Measurements from ENCODE around the gene FOSB. TPM values are rescaled to one million over a fixed set of nuclear protein-coding genes. Genes with fewer than 3 reads are reported as not detected.
A peak's percentile ranks its signal among the peaks of the same experiment; 100 is the strongest.

Gene FOSB
- total RNA-seq, 1 experiment from 2014 or later: 1.7 TPM

DNA sequence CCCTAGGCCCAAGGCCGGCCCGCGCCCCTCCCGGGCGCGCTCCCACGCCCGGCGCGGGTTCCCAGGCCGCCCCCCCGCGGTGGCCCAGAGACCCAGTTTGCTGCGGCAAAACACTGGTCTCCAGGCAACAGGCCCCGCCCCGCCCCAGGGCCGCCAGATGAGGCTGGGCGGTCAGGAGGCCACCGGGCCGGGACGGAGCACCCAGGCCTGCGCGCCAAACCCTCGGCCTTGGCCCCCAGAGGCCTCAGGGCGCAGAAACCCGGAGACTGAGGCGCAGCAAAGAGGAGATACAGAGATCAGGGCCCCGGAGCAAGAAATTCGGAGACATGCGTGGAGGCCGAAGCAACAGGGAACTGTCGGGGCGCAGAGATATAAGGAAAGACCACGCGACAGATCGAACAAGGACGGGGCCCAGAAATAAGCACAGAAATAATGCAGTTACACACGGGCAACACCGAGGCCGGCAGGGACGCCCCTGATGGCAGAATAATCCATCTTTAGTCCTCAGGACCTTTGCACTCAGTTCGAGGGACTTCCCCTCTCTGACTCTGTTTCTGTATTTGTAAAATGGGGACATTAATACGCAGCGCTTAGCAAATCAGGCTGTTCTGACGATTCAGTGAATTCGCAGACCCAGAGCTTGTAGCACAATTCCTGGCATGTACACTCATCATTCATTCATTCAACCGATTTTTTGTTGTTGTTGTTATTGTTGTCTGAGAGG, 23.3 kb upstream of the FOSB start:
- H3K23ac ChIP-seq (ENCODE audit: insufficient read length, low read depth, low read length): no peak overlapping the region
- H3K18ac ChIP-seq (ENCODE audit: insufficient read length, low read depth, low read length): peak overlapping the region; percentile 83
- peaks cover 10% of the 10 kb centered on the region for H3K23me2 ChIP-seq (ENCODE audit: insufficient read length, low read depth, low read length, poor library complexity, severe bottlenecking)
- Mint-ChIP-seq H3K27ac (peak overlapping the region; percentile 81 to 97 (median 88)), H3K36me3 (ENCODE audit: insufficient read depth in 1 of 3, low read depth in 3 of 3) (no peaks in the 10 kb centered on the region), H3K9me3 (peaks cover 0 to 3% of the 10 kb centered on the region in 2 experiments; a peak in 1 of 5 replicates), H3K27me3 (ENCODE audit: low read depth) (peaks cover 13% of the 10 kb centered on the region), H3K4me3 (peak overlapping the region; percentile 77 to 94), H3K4me1 (peaks cover 26 to 35% of the 10 kb centered on the region in 2 experiments)
- H2BK20ac ChIP-seq (ENCODE audit: low read depth, low read length, poor library complexity, severe bottlenecking): no peak overlapping the region
- peak overlapping the region; percentile 36 for H4K91ac ChIP-seq (ENCODE audit: insufficient read length, low read depth, low read length)
- no peak overlapping the region for H3T11ph ChIP-seq (ENCODE audit: low read length)
- H2BK12ac ChIP-seq (ENCODE audit: insufficient read length, low read depth, low read length): peak overlapping the region; percentile 72
- H2BK120ac ChIP-seq (ENCODE audit: low read depth, low read length, poor library complexity, severe bottlenecking): no peak overlapping the region
- no peaks in the 10 kb centered on the region for H3K27me3 ChIP-seq (ENCODE audit: insufficient read depth, low read length)
- H3K14ac ChIP-seq (ENCODE audit: insufficient read depth, low read length): peak overlapping the region; percentile 89; the same call in 1 of the 2 replicates
- no peak overlapping the region for H3K27ac ChIP-seq (ENCODE audit: insufficient read length, low read depth, low read length)
- no peak overlapping the region for H2BK15ac ChIP-seq (ENCODE audit: low read depth, low read length)
- H3K79me1 ChIP-seq (ENCODE audit: insufficient read depth, low read depth, low read length, poor library complexity, severe bottlenecking): no peaks in the 10 kb centered on the region
- peak overlapping the region; percentile 76 for H3K4me2 ChIP-seq (ENCODE audit: insufficient read depth, insufficient read length, low read length)
- H3K9me3 ChIP-seq (ENCODE audit: control insufficient read depth, low read depth, low read length): no peaks in the 10 kb centered on the region
- H2AK5ac ChIP-seq (ENCODE audit: insufficient read length, low read length): no peak overlapping the region
- H4K5ac ChIP-seq (ENCODE audit: insufficient read length, low read depth, low read length): no peak overlapping the region
- H3K79me2 ChIP-seq (ENCODE audit: insufficient read depth, low read length): no peaks in the 10 kb centered on the region
- no CpG with 5 or more reads among the region's 47 CpGs for WGBS (ENCODE audit: extremely low coverage, insufficient read length, low lambda C conversion rate)
- H3K56ac ChIP-seq (ENCODE audit: insufficient read length, low read depth, low read length): no peak overlapping the region
- no peak overlapping the region; the same call in 1 of the 2 replicates for H3K4ac ChIP-seq (ENCODE audit: low read depth, low read length)
- peak overlapping the region; percentile 2 for H3K9ac ChIP-seq (ENCODE audit: extremely low read depth, insufficient read length, low read length)
- TF ChIP-seq, protein P1, sequence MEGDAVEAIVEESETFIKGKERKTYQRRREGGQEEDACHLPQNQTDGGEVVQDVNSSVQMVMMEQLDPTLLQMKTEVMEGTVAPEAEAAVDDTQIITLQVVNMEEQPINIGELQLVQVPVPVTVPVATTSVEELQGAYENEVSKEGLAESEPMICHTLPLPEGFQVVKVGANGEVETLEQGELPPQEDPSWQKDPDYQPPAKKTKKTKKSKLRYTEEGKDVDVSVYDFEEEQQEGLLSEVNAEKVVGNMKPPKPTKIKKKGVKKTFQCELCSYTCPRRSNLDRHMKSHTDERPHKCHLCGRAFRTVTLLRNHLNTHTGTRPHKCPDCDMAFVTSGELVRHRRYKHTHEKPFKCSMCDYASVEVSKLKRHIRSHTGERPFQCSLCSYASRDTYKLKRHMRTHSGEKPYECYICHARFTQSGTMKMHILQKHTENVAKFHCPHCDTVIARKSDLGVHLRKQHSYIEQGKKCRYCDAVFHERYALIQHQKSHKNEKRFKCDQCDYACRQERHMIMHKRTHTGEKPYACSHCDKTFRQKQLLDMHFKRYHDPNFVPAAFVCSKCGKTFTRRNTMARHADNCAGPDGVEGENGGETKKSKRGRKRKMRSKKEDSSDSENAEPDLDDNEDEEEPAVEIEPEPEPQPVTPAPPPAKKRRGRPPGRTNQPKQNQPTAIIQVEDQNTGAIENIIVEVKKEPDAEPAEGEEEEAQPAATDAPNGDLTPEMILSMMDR (conservative IDR thresholded peaks at IDR 0.05): no peak
- H2AFZ ChIP-seq (ENCODE audit: low read length): no peak overlapping the region
- peaks cover 2% of the 10 kb centered on the region; the same call in 1 of the 2 replicates for H3K4me1 ChIP-seq (ENCODE audit: insufficient read depth, low read length)
- H2BK5ac ChIP-seq (ENCODE audit: insufficient read length, low read length): no peak overlapping the region
- DNase-seq: peak; percentile 95
- no peaks in the 10 kb centered on the region for H4K20me1 ChIP-seq (ENCODE audit: control insufficient read depth, insufficient read depth, insufficient read length)
- no peak overlapping the region for H4K8ac ChIP-seq (replicated peaks; ENCODE audit: insufficient read length, low read depth, low read length)

All from H9 (cell line).